Peyer's patch (tissue), 4 donors: Measurements from ENCODE around the gene PDZD4.

Experiments
- POLR2A ChIP-seq, 2 donors: fragments of 450-650 bp; IDR thresholded peaks; one replicate each; pipeline ENCODE4 v1.5.1; 2017; ENCODE audit warnings: antibody characterized with exemption in 2 of 2, mild to moderate bottlenecking in 2 of 2, moderate library complexity in 2 of 2
- TF ChIP-seq, protein P1 (sequence below), 6 experiments: fragments of 450-650 bp in 4 of 6; fragments of 200-600 bp in 2 of 6; sonication (generic) in 1 of 6; IDR thresholded peaks; one replicate each; pipeline ENCODE4 v1.5.1; 2017 to 2019; ENCODE audit warnings: antibody characterized with exemption in 6 of 6, mild to moderate bottlenecking in 3 of 6, moderate library complexity in 1 of 6

DNA sequence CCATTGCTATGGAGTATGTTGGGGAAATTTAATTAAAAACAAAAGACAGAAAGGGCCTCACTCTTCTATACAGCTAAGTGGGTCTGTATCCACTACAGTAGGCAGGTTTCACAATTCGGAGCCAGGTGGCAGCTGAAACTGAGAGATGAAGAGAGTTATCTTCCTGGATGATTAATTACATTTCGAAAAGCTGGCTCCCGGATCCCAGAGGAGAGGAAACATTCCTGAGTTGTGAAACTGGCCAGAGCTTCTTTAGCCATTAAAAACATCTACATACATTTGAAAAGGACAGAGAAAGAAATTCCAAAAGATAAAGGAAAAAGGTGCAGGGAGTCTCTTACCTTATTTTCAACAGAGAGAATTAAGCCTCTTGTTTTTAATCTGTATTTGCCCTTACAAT, 15.5 kb upstream of the PDZD4 start:
- TF ChIP-seq, protein P1, sequence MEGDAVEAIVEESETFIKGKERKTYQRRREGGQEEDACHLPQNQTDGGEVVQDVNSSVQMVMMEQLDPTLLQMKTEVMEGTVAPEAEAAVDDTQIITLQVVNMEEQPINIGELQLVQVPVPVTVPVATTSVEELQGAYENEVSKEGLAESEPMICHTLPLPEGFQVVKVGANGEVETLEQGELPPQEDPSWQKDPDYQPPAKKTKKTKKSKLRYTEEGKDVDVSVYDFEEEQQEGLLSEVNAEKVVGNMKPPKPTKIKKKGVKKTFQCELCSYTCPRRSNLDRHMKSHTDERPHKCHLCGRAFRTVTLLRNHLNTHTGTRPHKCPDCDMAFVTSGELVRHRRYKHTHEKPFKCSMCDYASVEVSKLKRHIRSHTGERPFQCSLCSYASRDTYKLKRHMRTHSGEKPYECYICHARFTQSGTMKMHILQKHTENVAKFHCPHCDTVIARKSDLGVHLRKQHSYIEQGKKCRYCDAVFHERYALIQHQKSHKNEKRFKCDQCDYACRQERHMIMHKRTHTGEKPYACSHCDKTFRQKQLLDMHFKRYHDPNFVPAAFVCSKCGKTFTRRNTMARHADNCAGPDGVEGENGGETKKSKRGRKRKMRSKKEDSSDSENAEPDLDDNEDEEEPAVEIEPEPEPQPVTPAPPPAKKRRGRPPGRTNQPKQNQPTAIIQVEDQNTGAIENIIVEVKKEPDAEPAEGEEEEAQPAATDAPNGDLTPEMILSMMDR (IDR thresholded peaks at IDR 0.05), result no peak
- no peak for TF ChIP-seq POLR2A (IDR thresholded peaks at IDR 0.05)
